Glomerular endothelial cell (primary cell): Measurements from ENCODE around the gene ERAL1. TPM values are rescaled to one million over a fixed set of nuclear protein-coding genes. Genes with fewer than 3 reads are reported as not detected.
"Not testable (repeated sequence)": the region's sequence is repeated elsewhere in the genome, so short reads cannot be mapped to it uniquely, and the experiment has no call there.

Experiments used
- DNase-seq: peaks from one replicate; pipeline ENCODE4 v3.0.0-alpha.2; 2011; ENCODE audit warnings: low read depth, low spot score; ENCODE audit errors: extremely low read depth
- total RNA-seq: library from RNA; depleted of rRNA; stranded (reverse); fragments of >200 nt; gene quantifications from 2 replicates; pipeline ENCODE4 v1.2.3, GENCODE V29; 2015

The ERAL1 gene
- total RNA-seq: 42.0 and 49.2 TPM in 2 replicates

DNA sequence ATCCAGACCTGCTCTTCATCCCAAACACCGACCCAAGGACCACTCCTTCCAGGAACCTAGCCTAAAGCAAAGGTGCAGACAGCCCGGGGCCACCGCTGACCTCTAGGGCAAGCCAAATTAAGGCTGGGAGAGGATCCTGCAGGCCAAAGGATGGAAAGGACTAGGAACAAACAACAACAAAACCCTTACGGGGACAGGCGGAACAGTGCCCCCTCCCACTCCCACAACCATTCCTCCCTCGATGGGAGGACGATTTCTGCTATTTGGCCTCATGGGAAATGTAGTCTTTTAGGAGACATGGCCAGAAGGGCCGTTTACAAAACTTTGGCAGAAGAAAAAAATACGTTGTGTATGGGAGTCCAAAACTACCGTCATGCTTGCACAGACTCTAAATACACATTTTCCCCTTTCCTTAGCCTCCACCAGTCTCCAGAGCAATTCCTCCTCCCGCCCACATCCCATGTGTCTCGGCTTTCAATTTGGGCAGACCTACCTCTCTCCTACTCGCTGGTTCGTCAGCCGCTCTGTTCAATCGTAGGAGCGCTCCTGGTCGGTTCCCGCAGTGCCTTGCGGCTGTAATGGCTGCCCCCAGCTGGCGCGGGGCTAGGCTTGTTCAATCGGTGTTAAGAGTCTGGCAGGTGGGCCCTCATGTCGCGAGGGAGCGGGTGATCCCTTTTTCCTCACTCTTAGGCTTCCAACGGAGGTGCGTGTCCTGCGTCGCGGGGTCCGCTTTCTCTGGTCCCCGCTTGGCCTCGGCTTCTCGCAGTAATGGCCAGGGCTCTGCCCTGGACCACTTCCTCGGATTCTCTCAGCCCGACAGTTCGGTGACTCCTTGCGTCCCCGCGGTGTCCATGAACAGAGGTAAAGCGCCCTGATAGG, at the start of gene ERAL1:
Gene ERAL1 (plus strand): TSS at position 560 of the 879 bp plus-strand sequence. CDS start 19 bp downstream, at position 579.
- DNase-seq: peak; percentile 51

GRCh38 chr17:28807925-28808634, 46.7 kb upstream of the ERAL1 start:
- DNase-seq: peak; percentile 72

- DNase-seq: no peak
Observed at GRCh38 chr17:28810437-28810836, 44.4 kb upstream of the ERAL1 start.

GRCh38 chr17:28811651-28812090, 43.1 kb upstream of the ERAL1 start:
- no peak for DNase-seq

DNA sequence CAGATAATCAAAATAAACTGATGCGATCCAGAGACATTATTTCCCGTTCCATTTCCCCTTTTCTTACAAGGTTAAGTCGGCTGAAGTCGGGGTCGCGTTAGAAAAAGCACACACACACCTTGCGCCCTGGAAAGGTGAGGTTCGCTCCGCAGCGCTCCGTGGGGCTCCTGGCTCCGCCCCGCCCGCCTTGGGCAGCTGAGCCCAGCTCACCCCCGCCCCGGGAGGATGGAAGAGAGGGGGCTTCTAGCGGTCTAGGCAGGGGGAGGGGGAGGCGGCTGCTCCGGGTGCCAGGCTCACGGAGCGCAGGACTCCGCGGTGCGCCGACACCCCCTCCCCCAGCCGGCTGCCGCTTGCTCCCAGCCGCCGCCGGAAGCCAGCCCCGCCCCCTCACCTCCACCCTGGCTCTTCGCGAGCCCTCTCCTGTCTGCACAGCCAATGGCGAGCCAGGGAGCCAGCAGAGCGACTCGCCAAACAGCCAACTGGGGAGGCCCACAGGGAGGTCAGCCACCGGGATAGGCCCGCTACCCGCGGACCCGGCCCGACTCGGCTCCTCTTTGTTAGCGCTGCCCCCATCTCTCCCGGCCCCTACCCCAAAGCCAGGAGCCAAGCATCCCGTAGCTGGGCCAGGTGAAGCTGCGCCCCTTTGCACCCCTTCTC, 42.6 kb upstream of the ERAL1 start:
- DNase-seq: peak; percentile 67

DNA sequence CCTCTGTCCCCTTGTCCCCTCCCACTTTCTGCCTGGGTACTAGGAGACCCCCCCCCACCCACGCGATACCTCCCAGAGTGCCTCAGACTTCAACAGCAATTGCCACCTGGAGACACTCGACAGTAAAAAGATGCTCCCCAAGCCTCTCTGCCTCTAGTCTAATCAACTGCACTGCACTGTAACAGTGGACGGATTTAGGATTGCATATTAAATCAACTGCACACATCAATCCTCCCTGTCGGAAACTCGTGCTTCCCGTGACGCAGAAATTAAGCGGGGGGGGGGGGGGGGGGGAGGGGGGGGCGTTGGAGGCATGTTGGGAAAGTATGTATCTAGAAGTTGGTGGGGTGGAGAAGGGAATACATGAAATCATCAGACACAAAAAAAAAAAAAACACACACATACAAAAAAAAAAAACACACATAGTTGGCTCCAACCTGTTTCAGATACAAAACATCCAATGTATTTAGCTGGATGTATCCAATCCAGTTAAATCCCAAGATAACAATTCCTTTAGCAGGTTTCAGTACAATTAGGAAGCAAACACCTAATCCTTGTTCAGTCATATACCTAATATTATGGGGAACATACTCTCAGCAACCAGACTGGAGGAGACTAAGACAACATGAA, 42.0 kb upstream of the ERAL1 start:
- peak; percentile 47 for DNase-seq

DNA sequence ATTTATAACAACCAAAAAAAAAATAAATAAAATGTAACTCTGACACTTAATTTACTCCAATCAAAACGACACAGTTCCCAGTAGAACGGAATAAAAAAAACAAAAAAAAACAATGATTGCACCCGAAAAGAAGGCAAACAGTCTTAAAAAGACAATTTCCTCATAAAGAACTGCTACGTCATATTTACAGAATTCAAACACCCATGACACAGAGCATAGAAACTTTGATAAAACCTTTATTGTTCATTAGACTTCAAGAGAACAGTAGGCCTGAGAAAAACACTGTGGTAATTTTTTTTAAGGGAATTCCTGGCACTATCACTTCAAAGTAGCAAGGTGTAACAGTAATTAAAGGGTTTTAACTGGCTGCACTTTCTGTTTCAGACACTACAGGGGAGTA, 38.3 kb upstream of the ERAL1 start:
- DNase-seq: no peak

DNA sequence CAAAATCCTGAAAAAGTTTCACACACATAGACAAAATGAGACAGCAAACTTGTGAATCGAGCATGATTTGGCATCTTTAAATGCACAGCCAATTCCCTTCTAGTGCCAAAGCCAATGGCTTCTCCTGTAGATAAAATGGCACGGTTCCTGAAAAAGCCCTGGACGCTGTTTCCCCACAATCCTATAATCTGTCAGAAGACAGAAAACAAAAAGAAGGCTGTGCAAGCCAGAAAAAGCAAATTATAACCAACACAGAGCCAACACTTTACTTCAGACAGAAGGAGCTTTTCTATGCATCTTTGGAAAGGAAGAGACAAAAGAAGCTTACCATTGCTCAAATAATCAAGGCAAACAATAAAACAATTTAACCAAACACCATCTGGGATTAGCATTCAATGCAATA, 36.0 kb upstream of the ERAL1 start:
- DNase-seq: no peak

DNA sequence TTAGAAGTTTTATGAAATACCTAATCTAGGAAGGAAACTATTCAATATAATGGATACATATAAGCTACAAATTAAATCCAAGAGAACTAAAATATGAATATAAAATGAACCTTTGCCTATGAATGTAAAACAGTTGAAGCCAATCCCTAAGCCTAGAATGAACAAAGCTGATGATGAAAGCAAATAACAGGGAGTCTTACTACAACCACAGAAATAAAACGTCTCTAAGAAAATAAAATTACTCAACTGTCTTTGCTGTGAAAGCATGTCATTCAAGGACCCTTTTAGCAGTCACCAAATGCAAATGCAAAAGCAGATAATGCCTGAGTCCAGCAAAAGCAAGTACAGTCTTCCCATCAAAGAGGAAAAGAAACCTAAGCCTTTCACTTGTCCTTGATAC, 35.2 kb upstream of the ERAL1 start:
- DNase-seq: no peak

- no peak for DNase-seq
Observed at GRCh38 chr17:28827672-28828071, 27.1 kb upstream of the ERAL1 start.

DNA sequence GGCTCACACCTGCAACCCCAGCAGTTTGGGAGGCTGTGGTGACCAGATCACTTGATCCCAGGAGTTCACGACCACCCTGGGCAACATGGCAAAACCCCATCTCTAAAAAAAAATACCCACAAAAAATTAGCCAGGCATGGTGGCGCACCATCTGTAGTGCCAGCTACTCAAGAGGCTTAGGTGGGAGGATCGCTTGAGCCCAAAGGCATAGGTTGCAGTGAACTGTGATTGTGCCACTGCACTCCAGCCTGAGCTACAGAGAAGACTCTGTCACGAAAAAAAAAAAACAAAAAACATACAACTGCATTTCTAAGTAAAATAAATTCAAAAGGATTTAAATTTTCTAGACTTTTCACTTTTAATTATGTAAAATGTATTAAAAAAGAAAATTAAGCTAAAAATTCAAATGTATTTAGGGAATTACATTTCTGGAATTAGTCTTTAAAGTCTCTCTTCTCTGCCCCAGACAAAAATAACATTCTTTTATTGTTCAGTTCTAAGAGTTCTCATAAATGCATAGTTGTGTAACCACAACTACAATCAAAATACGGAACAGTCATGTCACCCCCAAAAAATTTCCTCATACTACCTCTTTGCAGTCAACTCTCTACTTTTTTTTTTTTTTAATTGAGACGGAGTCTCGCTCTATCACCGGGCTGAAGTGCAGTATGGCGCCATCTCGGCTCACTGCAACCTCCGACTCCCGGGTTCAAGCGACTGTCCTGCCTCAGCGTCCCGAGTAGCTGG, 26.3 kb upstream of the ERAL1 start:
- DNase-seq: no peak

DNA sequence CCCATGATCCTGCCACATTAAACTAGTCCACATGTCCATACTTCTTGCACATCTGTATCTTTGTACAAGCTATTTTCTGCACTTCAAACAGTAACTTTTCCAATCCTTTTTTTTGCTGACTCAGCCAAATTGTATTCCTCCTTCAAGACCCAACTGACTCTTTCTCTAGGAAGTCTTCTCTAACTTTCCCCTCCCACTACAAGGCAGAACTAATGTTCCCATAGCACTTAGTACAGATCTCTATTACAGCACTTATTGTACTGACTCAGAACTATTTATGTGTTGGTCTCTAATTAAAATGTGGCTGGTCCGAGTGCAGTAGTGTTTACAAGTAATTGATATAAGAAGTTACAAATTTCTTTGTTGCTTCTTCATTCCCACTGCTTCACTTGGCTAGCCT, 20.4 kb upstream of the ERAL1 start:
- DNase-seq: no peak

DNA sequence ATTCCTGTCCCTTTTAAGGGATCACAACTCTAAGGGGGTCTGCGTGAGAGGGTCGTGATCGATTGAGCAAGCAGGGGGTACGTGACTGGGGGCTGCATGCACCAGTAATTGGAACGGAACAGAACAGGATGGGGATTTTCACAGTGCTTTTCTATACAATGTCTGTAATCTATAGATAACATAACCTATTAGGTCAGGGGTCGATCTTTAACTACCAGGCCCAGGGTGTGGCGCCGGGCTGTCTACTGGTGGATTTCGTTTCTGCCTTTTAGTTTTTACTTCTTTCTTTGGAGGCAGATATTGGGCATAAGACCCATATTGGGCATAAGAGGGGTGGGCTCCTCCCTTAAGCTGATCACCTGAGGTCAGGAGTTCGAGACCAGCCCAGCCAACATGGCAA, 18.3 kb upstream of the ERAL1 start:
- not testable (repeated sequence) for DNase-seq

GRCh38 chr17:28839221-28839620, 15.6 kb upstream of the ERAL1 start:
- no peak for DNase-seq

- DNase-seq: no peak
Observed at GRCh38 chr17:28841901-28842281, 12.9 kb upstream of the ERAL1 start.

DNA sequence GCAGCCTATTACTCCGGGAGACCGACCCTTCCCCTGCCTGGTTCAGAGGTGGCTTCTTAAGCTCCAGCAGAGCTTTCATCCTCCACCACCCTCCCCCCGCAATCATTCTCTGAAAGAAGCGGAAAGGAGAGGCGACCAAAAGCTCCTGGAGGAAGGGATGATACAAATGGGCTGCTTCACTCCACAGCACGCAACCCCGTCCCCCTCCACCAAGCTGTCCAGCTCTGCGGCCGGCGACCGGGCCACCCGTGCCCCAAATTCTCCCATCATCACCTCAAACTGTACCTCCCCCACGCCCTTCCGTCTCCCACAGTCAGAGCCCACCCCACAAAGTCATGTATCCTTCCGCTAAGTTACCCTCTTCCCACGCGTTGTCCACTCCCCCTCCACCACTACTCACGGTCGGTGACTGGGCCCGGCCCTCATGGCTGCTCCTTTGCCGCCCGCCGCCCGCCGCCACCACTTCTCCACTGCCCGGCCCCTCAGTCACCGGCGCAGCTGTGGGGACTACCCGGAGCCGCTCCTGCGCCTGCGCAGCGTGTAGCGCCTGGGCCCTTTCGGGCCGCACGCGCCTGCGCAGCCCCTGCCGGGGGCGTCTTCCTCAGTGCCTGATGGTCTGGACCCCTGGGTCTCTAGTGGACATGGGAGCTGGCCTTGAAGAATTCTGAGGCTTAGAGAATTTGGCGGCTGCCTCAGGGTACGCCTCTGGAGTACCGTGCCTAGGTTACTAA, 12.4 kb upstream of the ERAL1 start, which contains the start of gene FAM222B:
Gene FAM222B (minus strand): TSS at position 509 of the 731 bp plus-strand sequence. CDS start 76,123 bp downstream, outside the sequence.
- no peak for DNase-seq

DNA sequence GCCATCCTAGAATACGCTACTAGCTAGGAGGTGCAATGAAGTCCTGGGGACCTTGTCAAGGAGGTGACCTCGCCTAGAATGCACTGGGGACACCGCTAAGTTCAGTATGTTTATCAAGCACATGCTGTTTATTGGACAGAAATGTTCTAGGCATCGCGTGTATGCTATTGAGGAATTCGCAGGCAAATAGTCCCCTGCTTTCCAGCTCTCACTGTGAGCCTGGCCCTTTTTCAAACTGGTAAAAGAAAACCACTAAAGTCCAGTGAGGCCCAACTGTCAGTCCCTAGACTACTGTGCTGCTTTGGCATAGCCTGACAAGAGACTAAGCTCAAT, 11.0 kb upstream of the ERAL1 start:
- no peak for DNase-seq

DNA sequence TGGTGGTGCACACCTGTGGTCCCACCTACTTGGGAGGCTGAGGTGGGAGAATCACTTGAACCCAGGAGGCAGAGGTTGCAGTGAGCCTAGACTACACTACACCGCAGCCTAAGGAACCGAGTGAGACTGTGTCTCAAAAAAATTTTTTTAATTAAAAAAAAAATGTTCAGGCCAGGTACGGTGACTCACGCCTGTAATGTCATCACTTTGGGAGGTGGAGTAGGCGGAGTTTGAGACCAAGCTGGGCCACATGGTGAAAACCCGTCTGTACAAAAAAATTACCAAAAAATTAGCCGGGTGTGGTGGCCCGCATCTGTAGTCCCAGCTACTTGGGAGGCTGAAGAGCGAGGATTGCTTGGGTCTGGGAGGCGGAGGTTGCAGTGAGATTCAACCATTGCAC, 8.6 kb upstream of the ERAL1 start:
- no peak for DNase-seq

GRCh38 chr17:28846699-28847098, 8.1 kb upstream of the ERAL1 start:
- DNase-seq: not testable (repeated sequence)

- DNase-seq: not testable (repeated sequence)
Observed at GRCh38 chr17:28848667-28849066, 6.1 kb upstream of the ERAL1 start.
